GM23248 (cell line): ENCODE measurements around the gene CHMP3.

Experiments
- EZH2 ChIP-seq: fragments of 200-600 bp; sonication (generic); IDR thresholded peaks from 2 replicates; pipeline ENCODE4 v1.6.1; 2018; ENCODE audit warnings: antibody characterized with exemption, mild to moderate bottlenecking; ENCODE audit not compliant: insufficient read depth, poor library complexity, severe bottlenecking
- EZH2phosphoT487 ChIP-seq: fragments of 200-600 bp; sonication (generic); IDR thresholded peaks from 2 replicates; pipeline ENCODE4 v1.6.1; 2018; ENCODE audit warnings: antibody characterized with exemption, moderate library complexity, mild to moderate bottlenecking, low read depth; ENCODE audit not compliant: insufficient read depth

DNA sequence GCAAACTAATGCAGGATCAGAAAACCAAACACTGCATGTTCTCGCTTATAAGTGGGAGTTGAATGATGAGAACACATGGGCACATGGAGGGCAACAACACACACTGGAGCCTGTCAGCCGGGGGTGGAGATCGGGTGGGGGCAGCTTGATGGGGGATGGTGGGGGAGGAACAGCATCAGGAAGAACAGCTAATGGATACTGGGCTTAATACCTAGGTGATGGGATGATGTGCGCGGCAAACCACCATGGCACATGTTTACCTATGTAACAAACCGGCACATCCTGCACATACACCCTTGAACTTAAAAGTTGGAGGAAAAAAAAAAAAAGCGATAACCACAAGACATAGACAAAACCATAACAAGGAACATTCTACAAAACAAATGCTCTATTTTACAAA, 10.4 kb downstream of the CHMP3 start:
- TF ChIP-seq EZH2phosphoT487 (no peak), EZH2 (no peak)
